Skeletal muscle satellite cell (primary cell): Measurements from ENCODE around the gene HCAR2.
"Not testable (repeated sequence)": the region's sequence is repeated elsewhere in the genome, so short reads cannot be mapped to it uniquely, and the experiment has no call there.

Source experiments
- H3K27me3 ChIP-seq: 2 replicates; pipeline ENCODE4 v1.7.0; 2013; ENCODE audit warnings: low read length; ENCODE audit not compliant: control insufficient read depth, insufficient read depth
- H3K36me3 ChIP-seq: 2 replicates; pipeline ENCODE4 v1.7.0; 2013; ENCODE audit warnings: mild to moderate bottlenecking, control low read depth, low read length; ENCODE audit not compliant: insufficient read depth
- H3K4me1 ChIP-seq: 2 replicates; pipeline ENCODE4 v1.7.0; 2013; ENCODE audit warnings: low read length; ENCODE audit not compliant: control insufficient read depth, insufficient read depth
- H3K4me2 ChIP-seq: 2 replicates; pipeline ENCODE4 v1.7.0; 2013; ENCODE audit warnings: mild to moderate bottlenecking, low read length
- H3K4me3 ChIP-seq: 2 replicates; pipeline ENCODE4 v1.7.0; 2013; ENCODE audit warnings: low read length
- H3K9ac ChIP-seq: 2 replicates; pipeline ENCODE4 v1.7.0; 2013; ENCODE audit warnings: mild to moderate bottlenecking, low read depth, low read length, moderate library complexity
- H3K9me3 ChIP-seq: replicated peaks from 2 replicates; pipeline ENCODE4 v1.7.0; 2013; ENCODE audit warnings: mild to moderate bottlenecking, control low read depth, low read length

The HCAR2 gene

GRCh38 chr12:122710341-122710740 lies 7.2 kb upstream of the HCAR2 start:
- H3K9ac ChIP-seq, H3K36me3 ChIP-seq, H3K4me2 ChIP-seq, H3K27me3 ChIP-seq, H3K4me1 ChIP-seq, H3K4me3 ChIP-seq, H3K9me3 ChIP-seq: not testable (repeated sequence)

DNA sequence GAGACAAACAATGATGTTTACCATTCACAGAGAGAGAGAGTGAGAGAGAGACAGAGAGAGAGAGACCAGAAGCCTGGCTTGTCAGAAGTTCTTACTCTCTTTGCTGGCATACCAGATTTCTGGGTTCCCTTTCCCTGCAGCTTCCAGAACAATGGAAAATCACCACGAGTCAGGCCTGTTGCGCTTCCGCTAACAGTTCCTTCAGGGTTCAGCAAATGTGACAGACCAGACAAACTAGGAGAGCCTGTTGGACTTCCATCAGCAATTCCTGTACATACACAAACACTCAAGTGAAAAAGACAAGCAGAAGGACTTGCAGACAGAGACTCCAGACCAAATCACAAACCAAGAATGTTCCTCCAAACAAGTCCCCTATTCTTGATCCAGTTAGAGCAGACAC lies 6.1 kb upstream of the HCAR2 start:
- H3K9me3 ChIP-seq, H3K27me3 ChIP-seq, H3K4me3 ChIP-seq, H3K4me1 ChIP-seq, H3K9ac ChIP-seq, H3K36me3 ChIP-seq, H3K4me2 ChIP-seq: not testable (repeated sequence)

DNA sequence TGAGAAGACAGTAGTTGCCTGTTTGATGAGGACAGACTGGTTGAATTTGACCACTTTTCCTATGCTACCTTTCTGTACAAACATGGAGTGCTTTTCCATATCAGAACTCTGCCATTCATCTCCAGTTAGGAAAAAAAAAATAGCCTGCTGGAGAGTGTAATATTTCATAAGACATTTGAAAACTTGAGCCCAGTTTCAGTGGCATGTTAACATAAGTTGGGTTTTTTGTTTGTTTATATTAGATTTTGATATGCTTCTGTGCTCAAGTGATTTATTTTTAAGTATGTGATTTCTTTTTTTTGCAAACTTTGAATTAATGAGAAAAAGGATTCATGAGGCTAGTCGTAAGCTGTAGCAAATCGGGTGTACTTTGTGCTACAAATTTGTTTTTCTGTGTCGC lies 684 bp upstream of the HCAR2 start:
- not testable (repeated sequence) for H3K27me3 ChIP-seq, H3K9ac ChIP-seq, H3K4me1 ChIP-seq, H3K4me3 ChIP-seq, H3K9me3 ChIP-seq, H3K4me2 ChIP-seq, H3K36me3 ChIP-seq

DNA sequence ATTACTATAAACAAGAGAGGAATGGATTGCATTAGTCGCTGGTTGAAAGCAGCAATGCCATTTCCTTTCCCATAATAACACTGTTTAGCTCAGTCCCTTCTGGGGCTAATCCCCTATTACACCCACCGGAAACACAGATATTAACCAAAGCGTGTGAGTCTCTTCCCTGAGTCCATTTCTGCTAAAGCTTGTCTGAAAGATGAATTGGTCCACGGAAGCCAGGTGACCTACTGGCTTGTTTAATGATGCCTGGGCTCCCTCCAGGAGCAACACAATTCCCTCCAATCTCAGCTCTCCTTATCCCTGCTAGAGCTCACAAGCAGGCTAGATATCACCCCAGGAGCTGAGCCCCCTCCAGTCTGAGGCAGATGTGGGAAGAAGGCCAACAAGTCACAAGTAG lies 1.7 kb downstream of the HCAR2 start:
- not testable (repeated sequence) for H3K4me1 ChIP-seq, H3K27me3 ChIP-seq, H3K4me2 ChIP-seq, H3K9ac ChIP-seq, H3K4me3 ChIP-seq, H3K36me3 ChIP-seq, H3K9me3 ChIP-seq

- not testable (repeated sequence) for H3K4me3 ChIP-seq, H3K36me3 ChIP-seq, H3K4me2 ChIP-seq, H3K9ac ChIP-seq, H3K4me1 ChIP-seq, H3K9me3 ChIP-seq, H3K27me3 ChIP-seq
Observed at GRCh38 chr12:122700038-122700710, 3.0 kb downstream of the HCAR2 start.

GRCh38 chr12:122696922-122697321 lies 6.2 kb downstream of the HCAR2 start:
- H3K27me3 ChIP-seq, H3K9ac ChIP-seq, H3K4me3 ChIP-seq, H3K4me1 ChIP-seq, H3K9me3 ChIP-seq, H3K4me2 ChIP-seq, H3K36me3 ChIP-seq: not testable (repeated sequence)

- Histone ChIP-seq H3K4me1 (no peaks in the 10 kb centered on the region), H3K9me3 (no peaks in the 10 kb centered on the region), H3K36me3 (no peaks in the 10 kb centered on the region), H3K27me3 (no peaks in the 10 kb centered on the region), H3K9ac (no peak overlapping the region), H3K4me3 (no peak overlapping the region), H3K4me2 (no peak overlapping the region)
Observed at GRCh38 chr12:122691566-122691965, 11.6 kb downstream of the HCAR2 start.

- Histone ChIP-seq H3K36me3 (no peaks in the 10 kb centered on the region), H3K4me1 (no peaks in the 10 kb centered on the region), H3K27me3 (no peaks in the 10 kb centered on the region), H3K9me3 (no peaks in the 10 kb centered on the region), H3K9ac (no peak overlapping the region), H3K4me2 (no peak overlapping the region), H3K4me3 (no peak overlapping the region)
Observed at GRCh38 chr12:122688291-122688690, 14.9 kb downstream of the HCAR2 start.

GRCh38 chr12:122687086-122687485 lies 16.1 kb downstream of the HCAR2 start:
- H3K27me3 ChIP-seq: no peaks in the 10 kb centered on the region
- no peaks in the 10 kb centered on the region for H3K9me3 ChIP-seq
- no peak overlapping the region for H3K4me3 ChIP-seq
- H3K4me1 ChIP-seq: no peaks in the 10 kb centered on the region
- no peaks in the 10 kb centered on the region for H3K36me3 ChIP-seq
- H3K4me2 ChIP-seq: no peak overlapping the region
- H3K9ac ChIP-seq: no peak overlapping the region

GRCh38 chr12:122686538-122686937 lies 16.6 kb downstream of the HCAR2 start:
- Histone ChIP-seq H3K9me3 (no peaks in the 10 kb centered on the region), H3K9ac (no peak overlapping the region), H3K27me3 (no peaks in the 10 kb centered on the region), H3K36me3 (no peaks in the 10 kb centered on the region), H3K4me3 (no peak overlapping the region), H3K4me1 (no peaks in the 10 kb centered on the region), H3K4me2 (no peak overlapping the region)

GRCh38 chr12:122684297-122684813 lies 18.8 kb downstream of the HCAR2 start:
- Histone ChIP-seq H3K4me3 (no peak overlapping the region), H3K9ac (no peak overlapping the region), H3K4me1 (peaks cover 7% of the 10 kb centered on the region), H3K27me3 (no peaks in the 10 kb centered on the region), H3K4me2 (no peak overlapping the region), H3K36me3 (no peaks in the 10 kb centered on the region), H3K9me3 (no peaks in the 10 kb centered on the region)

- H3K27me3 ChIP-seq: no peaks in the 10 kb centered on the region
- no peaks in the 10 kb centered on the region for H3K9me3 ChIP-seq
- no peak overlapping the region for H3K4me2 ChIP-seq
- H3K9ac ChIP-seq: no peak overlapping the region
- H3K36me3 ChIP-seq: no peaks in the 10 kb centered on the region
- no peak overlapping the region for H3K4me3 ChIP-seq
- H3K4me1 ChIP-seq: peaks cover 16% of the 10 kb centered on the region
Observed at GRCh38 chr12:122681814-122682213, 21.3 kb downstream of the HCAR2 start.
